Liver (tissue), 9 donors: ENCODE results near the gene KRTAP13-4. TPM values are rescaled to one million over a fixed set of nuclear protein-coding genes. Genes with fewer than 3 reads are reported as not detected.

Experiments used
- DNase-seq: peaks from one replicate; pipeline ENCODE4 v3.0.0-alpha.2; 2017; ENCODE audit warnings: low spot score
- H3K27ac ChIP-seq, 2 donors: one replicate each; pipeline ENCODE4 v1.7.0; 2013; ENCODE audit warnings: inconsistent platforms in 2 of 2, low read length in 2 of 2, control low read depth in 1 of 2, low read depth in 1 of 2, mild to moderate bottlenecking in 1 of 2
- H3K27me3 ChIP-seq, 4 donors: one replicate each; pipeline versions ENCODE4 v1.6.1 to v1.7.0; 2013; ENCODE audit warnings: low read length in 3 of 4, inconsistent platforms in 1 of 4, mild to moderate bottlenecking in 1 of 4, moderate library complexity in 1 of 4; ENCODE audit not compliant: control insufficient read depth in 4 of 4, insufficient read depth in 4 of 4
- H3K36me3 ChIP-seq, 4 donors: one replicate each; pipeline versions ENCODE4 v1.6.1 to v1.7.0; 2013; ENCODE audit warnings: low read length in 3 of 4, mild to moderate bottlenecking in 3 of 4, low read depth in 1 of 4, moderate library complexity in 1 of 4; ENCODE audit not compliant: control insufficient read depth in 4 of 4, insufficient read depth in 3 of 4
- H3K4me1 ChIP-seq, 4 donors: one replicate each; pipeline versions ENCODE4 v1.6.1 to v1.7.0; 2013; ENCODE audit warnings: low read length in 3 of 4, mild to moderate bottlenecking in 3 of 4, moderate library complexity in 1 of 4; ENCODE audit not compliant: control insufficient read depth in 4 of 4, insufficient read depth in 4 of 4
- H3K4me3 ChIP-seq, 3 donors: one replicate each; pipeline versions ENCODE4 v1.6.1 to v1.7.0; 2013; ENCODE audit warnings: low read length in 3 of 3, control low read depth in 1 of 3, low read depth in 1 of 3, mild to moderate bottlenecking in 1 of 3
- H3K9ac ChIP-seq, 2 donors: one replicate each; pipeline ENCODE4 v1.7.0; 2013; ENCODE audit warnings: low read length in 2 of 2, mild to moderate bottlenecking in 2 of 2, moderate library complexity in 2 of 2, control low read depth in 1 of 2, low read depth in 1 of 2
- H3K9me3 ChIP-seq, 4 donors: one replicate each; pipeline versions ENCODE4 v1.6.1 to v1.7.0; 2013; ENCODE audit warnings: low read length in 3 of 4; ENCODE audit not compliant: control insufficient read depth in 4 of 4
- EGR1 ChIP-seq, 2 donors: IDR thresholded peaks; 2 replicates each; pipeline ENCODE4 v1.6.1; 2016 to 2018; ENCODE audit warnings: antibody characterized with exemption in 2 of 2, low read depth in 2 of 2
- GABPA ChIP-seq, 2 donors: IDR thresholded peaks in 1 of 2; conservative IDR thresholded peaks in 1 of 2; 2 replicates each; pipeline ENCODE4 v1.6.1; 2016; ENCODE audit warnings: antibody characterized with exemption in 2 of 2, mild to moderate bottlenecking in 1 of 2, moderate library complexity in 1 of 2
- HNF4A ChIP-seq, 2 donors: conservative IDR thresholded peaks; 2 replicates each; pipeline ENCODE4 v1.6.1; 2016; ENCODE audit warnings: antibody characterized with exemption in 2 of 2, mild to moderate bottlenecking in 2 of 2
- JUND ChIP-seq, 2 donors: IDR thresholded peaks; 2 replicates each; pipeline ENCODE4 v1.6.1; 2016; ENCODE audit warnings: antibody characterized with exemption in 2 of 2
- RAD21 ChIP-seq, 2 donors: IDR thresholded peaks; 2 replicates each; pipeline ENCODE4 v1.6.1; 2016; ENCODE audit warnings: antibody characterized with exemption in 2 of 2, mild to moderate bottlenecking in 2 of 2
- RXRA ChIP-seq, 2 donors: IDR thresholded peaks; 2 replicates each; pipeline ENCODE4 v1.6.1; 2017 to 2018; ENCODE audit warnings: antibody characterized with exemption in 2 of 2, mild to moderate bottlenecking in 1 of 2
- WGBS: extraction: QIAGEN DNeasy Blood & Tissue Kit; methylation state at CpG from one replicate; pipeline ENCODE4 v1.1.7; 2013; 5-methylcytosine and 5-hydroxymethylcytosine counted together
- polyA plus RNA-seq, 2 donors: library from polyadenylated mRNA; stranded (reverse) in 1 of 2; unstranded in 1 of 2; fragments of 200-250 nt in 1 of 2; fragments of >200 nt in 1 of 2; fragmentation: Nextera tagmentation in 1 of 2; extraction: Ambion mirVana in 1 of 2; gene quantifications; one replicate each; pipeline versions ENCODE4 v1.2.1 to v1.2.3, GENCODE V29; 2013 to 2015
- total RNA-seq, 2 donors: library from RNA; depleted of rRNA; stranded (reverse); fragments of >200 nt; gene quantifications; one replicate each; pipeline ENCODE4 v1.2.3, GENCODE V29; 2014
- TF ChIP-seq, protein P1 (sequence below): fragments of 150-350 bp; IDR thresholded peaks from 2 replicates; pipeline ENCODE4 v1.5.1; 2017; ENCODE audit warnings: improper control_type of control experiment, low read depth, low read length; ENCODE audit not compliant: missing input control
- TF ChIP-seq, protein P2 (sequence below): IDR thresholded peaks from 2 replicates; pipeline ENCODE4 v1.6.1; 2016; ENCODE audit warnings: antibody characterized with exemption, mild to moderate bottlenecking
- TF ChIP-seq, protein P3 (sequence below): IDR thresholded peaks from 2 replicates; pipeline ENCODE4 v1.6.1; 2016; ENCODE audit warnings: antibody characterized with exemption
- donor health status: healthy.
- donor health status: healthy.
- donor health status: healthy.
- donor health status: healthy.
- donor health status: healthy.

Gene KRTAP13-4
- total and polyA plus RNA-seq, 4 donors: not detected

DNA sequence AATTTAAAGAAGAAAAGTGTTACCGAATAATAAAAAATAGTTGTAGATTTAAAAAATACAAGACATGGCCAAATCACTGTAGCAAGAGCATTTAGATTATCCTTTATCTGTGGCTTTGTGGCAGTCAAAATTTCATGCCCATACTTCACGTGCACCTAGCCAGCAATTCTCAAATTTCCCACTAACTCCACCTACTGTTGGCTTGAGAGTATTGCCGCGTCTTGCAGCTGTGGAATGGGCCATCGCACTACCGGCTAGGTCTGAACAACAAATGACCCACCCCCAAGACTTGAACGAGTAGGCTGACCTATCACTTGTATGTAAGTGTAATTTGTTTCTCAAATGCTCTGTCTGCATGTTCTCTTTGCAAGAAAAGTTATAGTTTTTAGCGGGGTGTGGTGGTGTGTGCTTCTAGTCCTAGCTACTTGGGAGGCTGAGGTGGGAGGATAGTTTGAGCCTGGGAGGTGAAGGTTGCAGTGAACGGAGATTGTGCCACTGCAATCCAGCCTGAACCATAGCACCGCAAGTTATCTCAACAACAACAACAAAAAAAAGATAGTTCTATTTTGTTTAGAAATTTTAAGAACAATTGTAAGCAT, 4.1 kb downstream of the KRTAP13-4 start:
- DNase-seq: no peak
- Histone ChIP-seq H3K27ac (no peak overlapping the region), H3K4me1 (no peaks in the 10 kb centered on the region), H3K9ac (no peak overlapping the region), H3K36me3 (no peaks in the 10 kb centered on the region), H3K4me3 (no peak overlapping the region), H3K9me3 (no peaks in the 10 kb centered on the region), H3K27me3 (peaks cover 0 to 3% (median 0%) of the 10 kb centered on the region in 4 donors)
- TF ChIP-seq, protein P1, sequence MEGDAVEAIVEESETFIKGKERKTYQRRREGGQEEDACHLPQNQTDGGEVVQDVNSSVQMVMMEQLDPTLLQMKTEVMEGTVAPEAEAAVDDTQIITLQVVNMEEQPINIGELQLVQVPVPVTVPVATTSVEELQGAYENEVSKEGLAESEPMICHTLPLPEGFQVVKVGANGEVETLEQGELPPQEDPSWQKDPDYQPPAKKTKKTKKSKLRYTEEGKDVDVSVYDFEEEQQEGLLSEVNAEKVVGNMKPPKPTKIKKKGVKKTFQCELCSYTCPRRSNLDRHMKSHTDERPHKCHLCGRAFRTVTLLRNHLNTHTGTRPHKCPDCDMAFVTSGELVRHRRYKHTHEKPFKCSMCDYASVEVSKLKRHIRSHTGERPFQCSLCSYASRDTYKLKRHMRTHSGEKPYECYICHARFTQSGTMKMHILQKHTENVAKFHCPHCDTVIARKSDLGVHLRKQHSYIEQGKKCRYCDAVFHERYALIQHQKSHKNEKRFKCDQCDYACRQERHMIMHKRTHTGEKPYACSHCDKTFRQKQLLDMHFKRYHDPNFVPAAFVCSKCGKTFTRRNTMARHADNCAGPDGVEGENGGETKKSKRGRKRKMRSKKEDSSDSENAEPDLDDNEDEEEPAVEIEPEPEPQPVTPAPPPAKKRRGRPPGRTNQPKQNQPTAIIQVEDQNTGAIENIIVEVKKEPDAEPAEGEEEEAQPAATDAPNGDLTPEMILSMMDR: peak; percentile 58
- TF ChIP-seq RXRA (IDR thresholded peaks at IDR 0.05) (no peak), HNF4A (conservative IDR thresholded peaks at IDR 0.05) (no peak), RAD21 (IDR thresholded peaks at IDR 0.05) (peak; percentile 48 to 71)
- 31% methylated on average over 10 of the region's 10 CpGs for WGBS

DNA sequence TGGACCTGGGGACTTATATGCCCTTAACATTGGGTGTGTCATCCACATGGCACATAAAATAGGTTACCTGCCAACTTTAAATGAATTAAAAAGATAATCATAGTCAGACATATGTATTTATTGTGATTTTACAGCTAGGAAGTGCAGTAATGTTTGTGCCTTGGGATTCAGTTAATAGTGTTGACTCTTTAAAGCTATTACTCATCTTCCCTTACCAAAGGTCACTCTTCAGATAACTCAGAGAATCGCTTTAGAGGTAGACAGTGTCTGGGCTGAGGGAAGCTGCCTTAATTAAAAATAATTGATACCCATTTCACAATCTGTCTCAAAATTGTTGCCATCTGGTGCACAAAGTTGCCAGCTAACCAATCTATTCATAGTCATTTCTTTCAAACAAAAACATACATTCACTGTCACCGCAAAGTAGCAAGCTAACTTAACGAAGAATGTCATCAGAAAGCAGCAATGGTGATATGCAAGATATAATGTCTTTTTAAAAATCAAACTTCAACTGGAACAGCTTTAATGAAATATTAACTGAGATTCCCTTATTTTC, 7.1 kb downstream of the KRTAP13-4 start:
- H3K4me1 ChIP-seq: no peaks in the 10 kb centered on the region
- no peak for DNase-seq
- WGBS: 64% methylated on average over 3 of the region's 3 CpGs
- no peak overlapping the region for H3K9ac ChIP-seq
- no peaks in the 10 kb centered on the region for H3K9me3 ChIP-seq
- peaks cover 0 to under 1% (median 0%) of the 10 kb centered on the region in 4 donors for H3K27me3 ChIP-seq
- H3K36me3 ChIP-seq: no peaks in the 10 kb centered on the region
- no peak overlapping the region for H3K4me3 ChIP-seq
- TF ChIP-seq, protein P2, sequence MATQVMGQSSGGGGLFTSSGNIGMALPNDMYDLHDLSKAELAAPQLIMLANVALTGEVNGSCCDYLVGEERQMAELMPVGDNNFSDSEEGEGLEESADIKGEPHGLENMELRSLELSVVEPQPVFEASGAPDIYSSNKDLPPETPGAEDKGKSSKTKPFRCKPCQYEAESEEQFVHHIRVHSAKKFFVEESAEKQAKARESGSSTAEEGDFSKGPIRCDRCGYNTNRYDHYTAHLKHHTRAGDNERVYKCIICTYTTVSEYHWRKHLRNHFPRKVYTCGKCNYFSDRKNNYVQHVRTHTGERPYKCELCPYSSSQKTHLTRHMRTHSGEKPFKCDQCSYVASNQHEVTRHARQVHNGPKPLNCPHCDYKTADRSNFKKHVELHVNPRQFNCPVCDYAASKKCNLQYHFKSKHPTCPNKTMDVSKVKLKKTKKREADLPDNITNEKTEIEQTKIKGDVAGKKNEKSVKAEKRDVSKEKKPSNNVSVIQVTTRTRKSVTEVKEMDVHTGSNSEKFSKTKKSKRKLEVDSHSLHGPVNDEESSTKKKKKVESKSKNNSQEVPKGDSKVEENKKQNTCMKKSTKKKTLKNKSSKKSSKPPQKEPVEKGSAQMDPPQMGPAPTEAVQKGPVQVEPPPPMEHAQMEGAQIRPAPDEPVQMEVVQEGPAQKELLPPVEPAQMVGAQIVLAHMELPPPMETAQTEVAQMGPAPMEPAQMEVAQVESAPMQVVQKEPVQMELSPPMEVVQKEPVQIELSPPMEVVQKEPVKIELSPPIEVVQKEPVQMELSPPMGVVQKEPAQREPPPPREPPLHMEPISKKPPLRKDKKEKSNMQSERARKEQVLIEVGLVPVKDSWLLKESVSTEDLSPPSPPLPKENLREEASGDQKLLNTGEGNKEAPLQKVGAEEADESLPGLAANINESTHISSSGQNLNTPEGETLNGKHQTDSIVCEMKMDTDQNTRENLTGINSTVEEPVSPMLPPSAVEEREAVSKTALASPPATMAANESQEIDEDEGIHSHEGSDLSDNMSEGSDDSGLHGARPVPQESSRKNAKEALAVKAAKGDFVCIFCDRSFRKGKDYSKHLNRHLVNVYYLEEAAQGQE: no peak
- TF ChIP-seq EGR1 (IDR thresholded peaks at IDR 0.05; ENCODE audit: low read depth in 2 of 2): no peak
- no peak overlapping the region for H3K27ac ChIP-seq

DNA sequence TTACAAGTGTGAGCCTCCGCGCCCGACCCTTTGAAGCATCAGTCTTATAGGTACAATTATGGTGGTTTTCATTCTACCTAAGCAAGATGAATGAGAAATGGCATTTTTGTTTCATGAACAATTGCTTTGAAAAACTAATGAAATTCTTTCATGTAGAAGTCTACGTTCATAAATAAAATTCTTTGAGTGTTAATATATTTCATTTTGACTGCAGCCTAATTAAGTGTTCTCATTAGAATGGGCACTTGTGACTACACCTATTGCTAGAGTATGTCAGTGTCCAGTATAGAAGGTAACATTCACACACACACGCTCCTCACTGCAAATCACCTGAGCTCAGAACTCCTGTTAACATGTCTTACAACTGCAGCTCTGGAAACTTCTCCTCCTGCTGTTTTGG, 10.0 kb downstream of the KRTAP13-4 start, which contains the start of gene KRTAP15-1:
KRTAP15-1 (plus strand) TSS at position 301 of the 400 bp plus-strand sequence; CDS start at position 354, 53 bp downstream.
- Histone ChIP-seq H3K9ac (no peak within 1 kb of the TSS), H3K4me3 (no peak within 1 kb of the TSS), H3K4me1 (no peaks in the 10 kb centered on the region), H3K27ac (no peak within 1 kb of the TSS), H3K27me3 (no peaks in the 10 kb centered on the region), H3K9me3 (no peaks in the 10 kb centered on the region), H3K36me3 (no peaks in the 10 kb centered on the region)
- TF ChIP-seq GABPA (IDR thresholded peaks at IDR 0.05 in 1 of 2, conservative IDR thresholded peaks at IDR 0.05 in 1 of 2): no peak
- no peak for TF ChIP-seq RAD21 (IDR thresholded peaks at IDR 0.05)
- TF ChIP-seq JUND (IDR thresholded peaks at IDR 0.05): no peak
- TF ChIP-seq, protein P3, sequence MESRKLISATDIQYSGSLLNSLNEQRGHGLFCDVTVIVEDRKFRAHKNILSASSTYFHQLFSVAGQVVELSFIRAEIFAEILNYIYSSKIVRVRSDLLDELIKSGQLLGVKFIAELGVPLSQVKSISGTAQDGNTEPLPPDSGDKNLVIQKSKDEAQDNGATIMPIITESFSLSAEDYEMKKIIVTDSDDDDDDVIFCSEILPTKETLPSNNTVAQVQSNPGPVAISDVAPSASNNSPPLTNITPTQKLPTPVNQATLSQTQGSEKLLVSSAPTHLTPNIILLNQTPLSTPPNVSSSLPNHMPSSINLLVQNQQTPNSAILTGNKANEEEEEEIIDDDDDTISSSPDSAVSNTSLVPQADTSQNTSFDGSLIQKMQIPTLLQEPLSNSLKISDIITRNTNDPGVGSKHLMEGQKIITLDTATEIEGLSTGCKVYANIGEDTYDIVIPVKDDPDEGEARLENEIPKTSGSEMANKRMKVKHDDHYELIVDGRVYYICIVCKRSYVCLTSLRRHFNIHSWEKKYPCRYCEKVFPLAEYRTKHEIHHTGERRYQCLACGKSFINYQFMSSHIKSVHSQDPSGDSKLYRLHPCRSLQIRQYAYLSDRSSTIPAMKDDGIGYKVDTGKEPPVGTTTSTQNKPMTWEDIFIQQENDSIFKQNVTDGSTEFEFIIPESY: no peak
- TF ChIP-seq RXRA (IDR thresholded peaks at IDR 0.05): no peak
- no peak for DNase-seq
- 91% methylated on average over 5 of the region's 5 CpGs for WGBS
